SH-SY5Y (cell line): ENCODE data around the gene SMIM35.

Experiments
- GATA2 ChIP-seq: IDR thresholded peaks from 2 replicates; pipeline ENCODE4 v1.6.1; 2011; ENCODE audit warnings: mild to moderate bottlenecking, low read depth, low read length
- GATA3 ChIP-seq: IDR thresholded peaks from 2 replicates; pipeline ENCODE4 v1.6.1; 2011; ENCODE audit warnings: low read depth, mild to moderate bottlenecking, low read length, moderate library complexity

SMIM35 gene

DNA sequence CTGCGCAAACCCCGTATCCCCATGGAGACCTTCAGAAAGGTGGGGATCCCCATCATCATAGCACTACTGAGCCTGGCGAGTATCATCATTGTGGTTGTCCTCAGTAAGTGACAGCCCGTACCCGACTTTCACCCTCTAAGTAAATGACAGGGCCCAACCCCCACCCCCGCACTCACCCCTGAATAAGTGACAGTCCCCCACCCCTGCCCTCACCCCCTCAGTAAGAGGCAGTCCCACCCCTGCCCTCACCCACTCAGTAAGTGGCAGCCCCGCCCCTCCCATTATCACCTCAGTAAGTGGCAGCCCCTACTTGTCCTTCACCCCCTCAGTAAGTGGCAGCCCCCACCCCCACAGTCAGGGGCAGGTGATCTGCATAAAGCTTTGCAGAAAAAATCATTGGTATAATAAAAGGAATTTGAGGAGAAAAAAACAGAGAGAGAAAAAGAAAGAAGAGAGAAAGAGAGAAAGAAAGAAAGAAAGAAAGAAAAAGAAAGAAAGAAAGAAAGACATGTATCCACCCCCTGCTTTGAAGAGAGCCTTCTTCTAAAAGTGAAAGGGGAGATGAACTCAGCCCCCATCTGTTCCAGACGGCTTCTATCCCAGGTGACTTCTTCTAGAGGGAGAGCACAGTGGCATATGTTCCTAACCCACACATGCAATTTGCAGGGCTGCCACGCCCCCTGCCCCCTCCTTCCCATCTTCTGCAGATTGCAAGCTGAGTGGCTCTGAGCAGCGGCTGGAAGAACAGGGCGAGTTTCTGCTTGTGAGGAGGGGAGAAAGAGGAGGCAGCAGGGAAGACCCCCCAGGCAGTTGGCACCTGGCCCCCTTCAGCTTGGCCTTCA is 12.5 kb upstream of the SMIM35 start:
- no peak for TF ChIP-seq GATA2
- no peak for TF ChIP-seq GATA3

DNA sequence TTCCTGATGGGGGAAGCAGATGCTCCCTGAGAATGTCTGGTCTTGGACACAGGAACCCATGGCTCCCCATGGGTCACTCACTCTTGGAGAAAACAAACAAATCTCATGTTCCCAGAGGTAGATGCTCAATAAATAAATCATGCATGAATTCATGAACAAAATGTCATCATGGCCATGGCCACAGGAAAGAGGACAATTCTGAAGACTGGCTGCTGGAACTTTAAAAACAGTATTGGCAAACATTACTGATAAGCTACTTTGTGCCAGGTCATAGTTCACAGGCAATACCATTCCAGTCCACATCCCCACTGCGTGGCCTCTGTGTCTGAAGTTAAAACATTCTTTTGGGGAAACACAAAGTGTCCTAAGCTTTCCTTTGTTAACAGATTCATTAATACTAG is 9.2 kb upstream of the SMIM35 start:
- TF ChIP-seq GATA2: no peak
- no peak for TF ChIP-seq GATA3

DNA sequence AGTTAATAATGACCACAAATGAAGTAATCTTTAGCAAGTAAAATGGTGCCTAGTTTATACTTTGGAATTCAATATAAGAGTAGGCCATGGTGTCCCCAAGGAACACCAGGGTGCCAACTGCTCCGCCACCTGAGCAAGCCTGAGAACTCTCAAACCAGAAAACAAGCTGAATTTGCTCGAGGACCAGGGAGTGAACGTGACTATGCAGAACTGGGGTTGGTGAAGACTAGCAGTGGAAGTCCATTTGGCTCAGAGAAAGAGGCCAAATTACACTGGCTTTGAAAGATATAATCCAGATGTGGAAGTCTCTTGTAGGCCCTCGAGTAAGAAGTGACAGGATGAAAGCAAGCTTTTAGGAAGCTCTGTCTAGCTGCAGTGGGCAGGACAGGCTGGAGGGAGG is 8.7 kb upstream of the SMIM35 start:
- no peak for TF ChIP-seq GATA2
- TF ChIP-seq GATA3: no peak

DNA sequence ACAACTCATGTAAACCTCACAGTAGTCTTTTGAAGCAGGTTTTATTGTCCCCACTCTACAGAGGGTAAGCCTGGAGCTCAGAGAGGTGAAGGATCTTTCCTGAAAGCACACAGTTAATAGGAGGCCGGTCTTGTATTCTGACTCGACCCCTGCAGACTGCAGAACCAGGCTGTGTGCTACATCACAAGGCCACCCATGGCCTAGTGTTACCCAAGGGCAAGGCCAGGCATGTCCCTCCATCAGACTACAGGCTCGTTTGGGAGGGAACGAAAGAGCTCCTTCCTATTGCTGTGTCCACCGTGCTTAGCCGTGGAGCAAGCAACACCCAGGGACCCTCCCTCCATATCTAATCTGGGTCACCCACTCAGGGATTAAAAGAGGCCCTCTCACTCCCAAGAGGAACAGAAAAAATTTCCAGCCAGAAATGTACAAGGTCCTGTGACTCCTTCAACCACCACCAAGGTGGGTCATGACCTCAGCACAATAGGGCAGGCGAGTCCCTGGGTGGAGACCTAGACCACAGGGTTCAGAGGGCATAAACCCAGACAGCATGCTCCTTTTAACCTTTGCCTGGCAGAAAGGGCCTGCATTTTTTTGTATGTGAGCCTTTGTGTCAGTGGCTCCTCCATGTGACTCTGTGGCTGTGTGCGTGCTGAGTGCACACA is 6.3 kb upstream of the SMIM35 start:
- TF ChIP-seq GATA2: no peak
- TF ChIP-seq GATA3: no peak

- TF ChIP-seq GATA3: no peak
- TF ChIP-seq GATA2: no peak
These were observed 4.9 kb upstream of the SMIM35 start for GRCh38 chr11:118091690-118092089.

DNA sequence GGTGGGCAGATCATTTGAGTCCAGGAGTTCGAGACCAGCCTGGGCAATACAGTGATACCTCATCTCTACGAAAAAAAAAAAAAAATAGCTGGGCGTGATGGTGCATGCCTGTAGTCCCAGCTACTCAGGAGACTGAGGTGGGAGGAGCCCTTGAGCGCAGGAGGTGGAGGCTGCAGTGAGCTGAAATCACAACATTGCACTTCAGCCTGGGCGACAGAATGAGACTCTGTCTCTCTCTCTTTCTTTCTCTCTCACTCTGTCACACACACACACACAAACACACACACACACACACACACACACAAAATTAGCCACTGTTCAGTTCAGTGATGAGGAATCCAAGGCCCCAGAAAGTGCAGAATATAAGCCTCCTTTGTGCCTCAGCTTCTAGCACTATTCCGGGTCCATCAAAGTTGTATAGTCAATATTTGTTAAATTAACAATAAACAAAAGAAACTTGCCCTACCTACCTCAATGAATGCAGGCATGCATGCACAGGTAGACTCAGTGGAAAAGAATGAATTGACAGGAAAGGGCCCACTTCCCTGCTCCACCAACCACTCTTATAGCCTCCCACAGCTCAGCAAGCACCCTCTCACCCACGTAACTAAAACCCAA is 3.9 kb upstream of the SMIM35 start:
- TF ChIP-seq GATA3 (no peak), GATA2 (no peak)

- TF ChIP-seq GATA2 (no peak), GATA3 (no peak)
These were observed 1.8 kb upstream of the SMIM35 start for GRCh38 chr11:118088531-118088930.

DNA sequence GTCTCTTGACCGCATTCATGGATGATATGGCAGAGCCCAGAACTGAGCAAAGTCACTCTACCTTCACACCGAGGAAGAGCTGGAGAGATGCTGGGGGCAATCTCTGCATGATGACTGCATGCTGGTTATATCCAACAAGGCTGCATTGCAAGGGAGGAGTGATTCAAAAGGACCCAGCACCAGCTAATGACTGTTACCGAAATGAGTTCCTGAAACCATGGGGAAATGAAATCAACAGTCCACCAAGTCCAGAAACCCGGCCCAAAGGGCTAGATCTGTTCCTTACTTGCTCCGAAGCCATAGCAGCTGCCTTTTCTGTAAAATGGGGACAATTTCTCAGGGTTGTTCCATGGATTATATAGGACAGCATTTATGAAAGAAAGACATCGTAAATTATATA is 1.2 kb upstream of the SMIM35 start:
- no peak for TF ChIP-seq GATA2
- no peak for TF ChIP-seq GATA3

DNA sequence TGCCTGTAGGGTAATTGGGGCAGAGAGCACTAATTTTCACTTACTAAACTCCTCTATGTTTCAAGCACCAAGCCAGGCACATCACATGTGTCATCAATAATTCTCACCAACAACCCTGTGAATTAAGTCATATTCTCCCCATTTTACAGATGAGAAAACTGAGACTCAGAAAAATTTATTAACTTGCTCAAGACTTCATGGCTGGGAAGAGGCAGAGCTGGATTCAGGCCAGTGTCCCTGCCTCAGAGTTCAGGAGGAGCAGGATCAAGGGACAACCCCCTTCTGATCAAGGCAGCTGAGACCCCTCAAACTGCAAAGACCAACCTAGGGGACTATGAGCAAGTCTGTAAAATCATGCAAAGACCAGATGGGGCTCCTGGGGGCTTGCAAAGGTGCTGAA is 2.1 kb downstream of the SMIM35 start:
- no peak for TF ChIP-seq GATA3
- TF ChIP-seq GATA2: no peak

- TF ChIP-seq GATA2 (no peak), GATA3 (no peak)
These were observed 2.5 kb downstream of the SMIM35 start for GRCh38 chr11:118084247-118084646.

- TF ChIP-seq GATA2: no peak
These were observed 3.7 kb downstream of the SMIM35 start for GRCh38 chr11:118082880-118083552.

DNA sequence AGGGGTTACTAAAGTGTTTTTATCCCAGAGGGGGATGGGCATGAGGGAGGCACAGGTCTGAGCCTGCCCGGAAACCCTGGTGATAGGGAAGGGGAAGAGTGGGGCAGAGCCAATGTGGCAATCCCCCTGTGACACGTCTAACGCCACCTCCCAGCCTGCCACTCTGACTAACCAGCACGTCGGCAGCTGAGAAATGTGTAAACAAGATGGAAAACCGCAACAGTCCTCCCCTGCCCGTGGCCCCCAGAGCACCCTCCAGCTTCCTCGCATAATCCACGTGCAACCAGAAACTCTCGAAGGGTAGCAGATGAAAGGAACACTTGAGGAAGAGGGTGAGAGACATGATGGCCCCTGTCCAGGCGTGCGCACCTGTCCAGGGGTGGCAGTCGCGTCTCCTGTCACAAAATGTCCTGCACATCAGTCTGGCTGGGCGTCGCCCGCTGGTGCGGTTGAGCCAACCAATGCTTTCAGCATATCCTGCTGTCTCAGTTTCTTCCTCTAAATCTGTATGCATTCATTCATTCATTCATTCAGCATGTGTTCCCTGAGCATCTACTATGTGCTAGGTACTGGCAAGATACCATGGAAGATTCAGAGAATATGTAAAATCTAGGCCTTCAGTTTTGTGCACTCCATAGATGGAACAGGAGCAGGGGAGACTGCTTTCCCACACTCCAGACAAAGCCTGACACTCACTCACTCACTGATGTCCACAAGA is 5.4 kb downstream of the SMIM35 start:
- TF ChIP-seq GATA3 (no peak), GATA2 (no peak)

- TF ChIP-seq GATA2 (no peak), GATA3 (no peak)
These were observed 6.5 kb downstream of the SMIM35 start for GRCh38 chr11:118080296-118080695.

- TF ChIP-seq GATA3 (no peak), GATA2 (no peak)
These were observed 7.3 kb downstream of the SMIM35 start for GRCh38 chr11:118079491-118079890.
